ENCODE measurements around the gene INTS6.

DNA sequence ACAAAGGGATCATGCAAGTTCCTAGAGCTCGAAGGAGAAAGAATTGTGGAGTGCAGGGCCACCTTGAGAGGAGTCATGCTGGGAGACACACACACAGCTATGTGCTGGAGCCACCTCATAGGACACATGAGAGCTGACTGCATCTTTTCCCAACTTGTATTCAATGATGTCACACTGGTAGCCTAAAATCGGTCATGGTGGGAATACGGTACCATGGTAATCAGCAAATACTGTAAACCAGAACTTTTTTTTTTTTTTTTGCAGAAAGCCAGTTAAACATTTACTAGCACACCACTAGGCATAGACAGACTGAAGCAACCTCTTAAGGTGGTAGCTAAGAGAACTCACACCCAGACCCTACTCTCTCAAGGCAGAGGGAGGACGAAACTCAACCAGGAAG is 47.0 kb upstream of the INTS6 start:
- TF ChIP-seq, protein P1, sequence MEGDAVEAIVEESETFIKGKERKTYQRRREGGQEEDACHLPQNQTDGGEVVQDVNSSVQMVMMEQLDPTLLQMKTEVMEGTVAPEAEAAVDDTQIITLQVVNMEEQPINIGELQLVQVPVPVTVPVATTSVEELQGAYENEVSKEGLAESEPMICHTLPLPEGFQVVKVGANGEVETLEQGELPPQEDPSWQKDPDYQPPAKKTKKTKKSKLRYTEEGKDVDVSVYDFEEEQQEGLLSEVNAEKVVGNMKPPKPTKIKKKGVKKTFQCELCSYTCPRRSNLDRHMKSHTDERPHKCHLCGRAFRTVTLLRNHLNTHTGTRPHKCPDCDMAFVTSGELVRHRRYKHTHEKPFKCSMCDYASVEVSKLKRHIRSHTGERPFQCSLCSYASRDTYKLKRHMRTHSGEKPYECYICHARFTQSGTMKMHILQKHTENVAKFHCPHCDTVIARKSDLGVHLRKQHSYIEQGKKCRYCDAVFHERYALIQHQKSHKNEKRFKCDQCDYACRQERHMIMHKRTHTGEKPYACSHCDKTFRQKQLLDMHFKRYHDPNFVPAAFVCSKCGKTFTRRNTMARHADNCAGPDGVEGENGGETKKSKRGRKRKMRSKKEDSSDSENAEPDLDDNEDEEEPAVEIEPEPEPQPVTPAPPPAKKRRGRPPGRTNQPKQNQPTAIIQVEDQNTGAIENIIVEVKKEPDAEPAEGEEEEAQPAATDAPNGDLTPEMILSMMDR (IDR thresholded peaks at IDR 0.05), result no peak
- TF ChIP-seq POLR2A (IDR thresholded peaks at IDR 0.05), result no peak

All from right lobe of liver (tissue), 4 donors.